A549 (cell line): ENCODE results near the gene YWHAE. TPM values are rescaled to one million over a fixed set of nuclear protein-coding genes. Genes with fewer than 3 reads are reported as not detected.

Source experiments
- ATAC-seq, 2 experiments: fragments of 200-7000 bp in 1 of 2; fragments of >200 bp in 1 of 2; cut with Nextera tagmentation in 1 of 2; cut with Tn5 transposase in 1 of 2; 3 replicates each; pipeline versions ENCODE4 v1.8.0 to v1.9.1; 2018 to 2020; ENCODE audit warnings: mild to moderate bottlenecking in 1 of 2, moderate library complexity in 1 of 2
- CTCF ChIA-PET: fragments of 300-600 bp; sonication (Branson Sonifier 250); formaldehyde crosslinking; extraction: SDS; loops from one replicate; lab custom pipeline; 2021; ENCODE audit warnings: antibody characterized with exemption, inconsistent platforms; lab: Yijun Ruan, JAX
- POLR2A ChIA-PET: fragments of 350-600 bp; formaldehyde crosslinking; extraction: SDS; loops from one replicate; lab custom pipeline; 2021; ENCODE audit warnings: antibody characterized with exemption, inconsistent platforms; lab: Yijun Ruan, JAX
- DNase-seq, 2 experiments: peaks; one replicate each; pipeline versions ENCODE4 v3.0.0 to v3.0.0-alpha.2; 2011 to 2016; ENCODE audit warnings: low read depth in 1 of 2, low spot score in 1 of 2
- FAIRE-seq: peaks from 2 replicates; lab custom pipeline; 2011; peaks lifted over from hg19 to GRCh38; lab: Jason Lieb, UNC
- H3K27ac ChIP-seq, 2 experiments: fragments of >200 bp; sonication (Bioruptor Twin); formaldehyde crosslinking; 3 replicates each; pipeline ENCODE4 v1.5.1; 2016 to 2017
- H3K4me1 ChIP-seq: fragments of >200 bp; sonication (Bioruptor Twin); formaldehyde crosslinking; 3 replicates; pipeline ENCODE4 v1.6.1; 2016
- H3K4me2 ChIP-seq: fragments of >200 bp; sonication (Bioruptor Twin); formaldehyde crosslinking; 3 replicates; pipeline ENCODE4 v1.6.1; 2016
- H3K4me3 ChIP-seq: fragments of >200 bp; sonication (Bioruptor Twin); formaldehyde crosslinking; 3 replicates; pipeline ENCODE4 v1.5.1; 2016
- H3K9me3 ChIP-seq: fragments of >200 bp; sonication (Bioruptor Twin); formaldehyde crosslinking; 3 replicates; pipeline ENCODE4 v1.6.1; 2016
- CBX2 ChIP-seq: fragments of 200-600 bp; sonication (generic); IDR thresholded peaks from 2 replicates; pipeline ENCODE4 v1.6.1; 2016; ENCODE audit warnings: low read depth, mild to moderate bottlenecking, borderline replicate concordance
- CBX8 ChIP-seq: fragments of 200-600 bp; sonication (generic); IDR thresholded peaks from 2 replicates; pipeline ENCODE4 v1.6.1; 2016
- CHD4 ChIP-seq: fragments of 200-600 bp; sonication (generic); IDR thresholded peaks from 2 replicates; pipeline ENCODE4 v1.6.1; 2016; ENCODE audit warnings: antibody characterized with exemption, mild to moderate bottlenecking, borderline replicate concordance
- EHF ChIP-seq: fragments of 250-450 bp; sonication (Bioruptor Pico); IDR thresholded peaks from 2 replicates; pipeline ENCODE4 v1.5.0; 2020; ENCODE audit warnings: mild to moderate bottlenecking
- FOSB ChIP-seq: fragments of 250-450 bp; sonication (Bioruptor Pico); IDR thresholded peaks from 2 replicates; pipeline ENCODE4 v1.5.0; 2020; ENCODE audit warnings: mild to moderate bottlenecking, moderate library complexity
- HOXA7 ChIP-seq: fragments of 250-450 bp; sonication (Bioruptor Pico); IDR thresholded peaks from 2 replicates; pipeline ENCODE4 v1.5.0; 2020; ENCODE audit warnings: mild to moderate bottlenecking, moderate library complexity
- JUN ChIP-seq, 2 experiments: fragments of >200 bp; sonication (Bioruptor Twin); formaldehyde crosslinking; IDR thresholded peaks; 2 replicates in 1 of 2; 3 replicates in 1 of 2; pipeline ENCODE4 v1.6.1; 2016 to 2017
- KDM5A ChIP-seq: fragments of 200-600 bp; sonication (generic); IDR thresholded peaks from 2 replicates; pipeline ENCODE4 v1.6.1; 2016; ENCODE audit warnings: antibody characterized with exemption, mild to moderate bottlenecking
- MAFK ChIP-seq: fragments of 450-650 bp; IDR thresholded peaks from 2 replicates; pipeline ENCODE4 v1.6.1; 2014; ENCODE audit not compliant: partially characterized antibody
- MYC ChIP-seq: IDR thresholded peaks from 2 replicates; pipeline ENCODE4 v1.6.1; 2012; ENCODE audit warnings: mild to moderate bottlenecking, inconsistent platforms, low read length, improper control_type of control experiment, borderline replicate concordance
- NFE2L2 ChIP-seq: fragments of 150-350 bp; conservative IDR thresholded peaks from 2 replicates; pipeline ENCODE4 v1.6.1; 2014; ENCODE audit warnings: low read length
- PHF8 ChIP-seq: fragments of 200-600 bp; sonication (generic); IDR thresholded peaks from 2 replicates; pipeline ENCODE4 v1.6.1; 2016; ENCODE audit warnings: low read depth, mild to moderate bottlenecking, antibody characterized with exemption, moderate library complexity, borderline replicate concordance
- POLR2AphosphoS2 ChIP-seq: conservative IDR thresholded peaks from 2 replicates; pipeline ENCODE4 v1.6.1; 2012; ENCODE audit warnings: low read length, improper control_type of control experiment, inconsistent platforms
- RARB ChIP-seq: fragments of 250-450 bp; sonication (Bioruptor Pico); IDR thresholded peaks from 2 replicates; pipeline ENCODE4 v1.8.0; 2021; ENCODE audit warnings: mild to moderate bottlenecking, moderate library complexity
- RFX5 ChIP-seq: fragments of 450-650 bp; IDR thresholded peaks from 2 replicates; pipeline ENCODE4 v1.7.1; 2014; ENCODE audit warnings: antibody characterized with exemption, mild to moderate bottlenecking, moderate library complexity
- ZC3H11A ChIP-seq: fragments of 450-650 bp; IDR thresholded peaks from 2 replicates; pipeline ENCODE4 v1.6.1; 2014; ENCODE audit warnings: antibody characterized with exemption, mild to moderate bottlenecking
- ZNF302 ChIP-seq: fragments of 250-450 bp; sonication (Bioruptor Pico); IDR thresholded peaks from 2 replicates; pipeline ENCODE4 v1.9.0; 2021; ENCODE audit warnings: inconsistent platforms, mild to moderate bottlenecking, moderate library complexity
- ZSCAN20 ChIP-seq: fragments of 250-450 bp; sonication (Bioruptor Pico); IDR thresholded peaks from 2 replicates; pipeline ENCODE4 v1.8.0; 2022; ENCODE audit warnings: mild to moderate bottlenecking, moderate library complexity
- WGBS: methylation state at CpG from one replicate; pipeline ENCODE4 v1.1.6; 2017; ENCODE audit errors: missing lambda C conversion rate; 5-methylcytosine and 5-hydroxymethylcytosine counted together
- polyA plus RNA-seq, 4 experiments: library from polyadenylated mRNA; depleted of rRNA in 3 of 4; stranded (reverse); fragments of >200 nt; fragmentation: RNase III in 1 of 4; extraction: RNeasy Plus Mini Kit Qiagen cat#74134 plus additional on column Dnase treatment in 1 of 4; gene quantifications; 2 replicates in 3 of 4; 3 replicates in 1 of 4; pipeline ENCODE4 v1.2.3, GENCODE V29; 2011 to 2017
- TF ChIP-seq, protein P1 (sequence below): IDR thresholded peaks from 2 replicates; pipeline ENCODE4 v1.6.1; 2012
- TF ChIP-seq, protein P2 (sequence below): fragments of >200 bp; sonication (Bioruptor Twin); formaldehyde crosslinking; IDR thresholded peaks from 2 replicates; pipeline ENCODE4 v1.6.1; 2016
- TF ChIP-seq, protein P3 (sequence below): fragments of 200-600 bp; sonication (generic); IDR thresholded peaks from 2 replicates; pipeline ENCODE4 v1.6.1; 2016; ENCODE audit warnings: antibody characterized with exemption, mild to moderate bottlenecking, moderate library complexity
- TF ChIP-seq, protein P4 (sequence below): fragments of 250-450 bp; sonication (Bioruptor Pico); IDR thresholded peaks from 2 replicates; pipeline ENCODE4 v1.5.0; 2021; ENCODE audit warnings: mild to moderate bottlenecking, moderate library complexity, borderline replicate concordance
- TF ChIP-seq, protein P5 (sequence below): fragments of 250-450 bp; sonication (Bioruptor Pico); IDR thresholded peaks from 2 replicates; pipeline ENCODE4 v1.5.0; 2020; ENCODE audit warnings: low read depth, mild to moderate bottlenecking, moderate library complexity

The YWHAE gene
- polyA plus RNA-seq, 2 of the 4 experiments (the other 2 are of a cell fraction), result 1,284 to 1,548 TPM

DNA sequence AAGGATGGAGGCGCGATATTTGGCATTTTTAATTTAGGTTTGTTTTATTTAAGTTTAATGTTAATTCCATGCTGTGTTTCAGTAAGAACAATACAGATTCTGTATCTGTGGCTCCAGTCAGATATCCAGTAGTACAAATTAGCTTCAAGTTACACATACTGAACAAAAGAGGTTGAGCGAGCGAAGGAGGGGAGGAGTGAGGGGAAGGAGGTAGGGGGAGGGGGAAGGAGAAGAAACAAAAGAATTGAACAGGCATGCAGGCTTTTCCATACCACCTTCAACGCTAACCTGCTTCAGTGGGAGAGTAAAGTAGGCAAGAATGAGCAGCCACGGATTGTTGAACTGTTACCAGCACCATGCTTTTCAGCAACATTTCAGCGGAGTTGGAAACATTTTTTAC lies 55.5 kb downstream of the YWHAE start:
- ChIA-PET CTCF (interaction anchor here (0.6 to 1.2 kb wide), 3 partner anchors 17 to 166 kb away, joined by 3 read pairs; no protein-coding TSS in a partner anchor), POLR2A (no interaction called here)
- 93% methylated on average over 7 of the region's 7 CpGs for WGBS
- no peak for DNase-seq
- Histone ChIP-seq H3K4me2 (no peak overlapping the region), H3K27ac (no peak overlapping the region), H3K9me3 (no peaks in the 10 kb centered on the region), H3K4me3 (no peak overlapping the region), H3K4me1 (peaks cover 18% of the 10 kb centered on the region)
- no peak for TF ChIP-seq ZNF302 (CRISPR knock-in tag)
- no peak for TF ChIP-seq KDM5A
- TF ChIP-seq RFX5, result no peak
- TF ChIP-seq, protein P1, sequence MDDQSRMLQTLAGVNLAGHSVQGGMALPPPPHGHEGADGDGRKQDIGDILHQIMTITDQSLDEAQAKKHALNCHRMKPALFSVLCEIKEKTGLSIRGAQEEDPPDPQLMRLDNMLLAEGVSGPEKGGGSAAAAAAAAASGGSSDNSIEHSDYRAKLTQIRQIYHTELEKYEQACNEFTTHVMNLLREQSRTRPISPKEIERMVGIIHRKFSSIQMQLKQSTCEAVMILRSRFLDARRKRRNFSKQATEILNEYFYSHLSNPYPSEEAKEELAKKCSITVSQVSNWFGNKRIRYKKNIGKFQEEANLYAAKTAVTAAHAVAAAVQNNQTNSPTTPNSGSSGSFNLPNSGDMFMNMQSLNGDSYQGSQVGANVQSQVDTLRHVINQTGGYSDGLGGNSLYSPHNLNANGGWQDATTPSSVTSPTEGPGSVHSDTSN, result no peak
- no peak for TF ChIP-seq PHF8
- no peak for TF ChIP-seq JUN (IDR thresholded peaks at IDR 0.05)
- no peak for TF ChIP-seq CBX8
- TF ChIP-seq CBX2, result no peak
- TF ChIP-seq EHF (CRISPR knock-in tag), result no peak
- TF ChIP-seq, protein P2, sequence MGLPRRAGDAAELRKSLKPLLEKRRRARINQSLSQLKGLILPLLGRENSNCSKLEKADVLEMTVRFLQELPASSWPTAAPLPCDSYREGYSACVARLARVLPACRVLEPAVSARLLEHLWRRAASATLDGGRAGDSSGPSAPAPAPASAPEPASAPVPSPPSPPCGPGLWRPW, result no peak
- no peak for TF ChIP-seq FOSB (CRISPR knock-in tag)
- TF ChIP-seq CHD4, result no peak
- TF ChIP-seq, protein P3, sequence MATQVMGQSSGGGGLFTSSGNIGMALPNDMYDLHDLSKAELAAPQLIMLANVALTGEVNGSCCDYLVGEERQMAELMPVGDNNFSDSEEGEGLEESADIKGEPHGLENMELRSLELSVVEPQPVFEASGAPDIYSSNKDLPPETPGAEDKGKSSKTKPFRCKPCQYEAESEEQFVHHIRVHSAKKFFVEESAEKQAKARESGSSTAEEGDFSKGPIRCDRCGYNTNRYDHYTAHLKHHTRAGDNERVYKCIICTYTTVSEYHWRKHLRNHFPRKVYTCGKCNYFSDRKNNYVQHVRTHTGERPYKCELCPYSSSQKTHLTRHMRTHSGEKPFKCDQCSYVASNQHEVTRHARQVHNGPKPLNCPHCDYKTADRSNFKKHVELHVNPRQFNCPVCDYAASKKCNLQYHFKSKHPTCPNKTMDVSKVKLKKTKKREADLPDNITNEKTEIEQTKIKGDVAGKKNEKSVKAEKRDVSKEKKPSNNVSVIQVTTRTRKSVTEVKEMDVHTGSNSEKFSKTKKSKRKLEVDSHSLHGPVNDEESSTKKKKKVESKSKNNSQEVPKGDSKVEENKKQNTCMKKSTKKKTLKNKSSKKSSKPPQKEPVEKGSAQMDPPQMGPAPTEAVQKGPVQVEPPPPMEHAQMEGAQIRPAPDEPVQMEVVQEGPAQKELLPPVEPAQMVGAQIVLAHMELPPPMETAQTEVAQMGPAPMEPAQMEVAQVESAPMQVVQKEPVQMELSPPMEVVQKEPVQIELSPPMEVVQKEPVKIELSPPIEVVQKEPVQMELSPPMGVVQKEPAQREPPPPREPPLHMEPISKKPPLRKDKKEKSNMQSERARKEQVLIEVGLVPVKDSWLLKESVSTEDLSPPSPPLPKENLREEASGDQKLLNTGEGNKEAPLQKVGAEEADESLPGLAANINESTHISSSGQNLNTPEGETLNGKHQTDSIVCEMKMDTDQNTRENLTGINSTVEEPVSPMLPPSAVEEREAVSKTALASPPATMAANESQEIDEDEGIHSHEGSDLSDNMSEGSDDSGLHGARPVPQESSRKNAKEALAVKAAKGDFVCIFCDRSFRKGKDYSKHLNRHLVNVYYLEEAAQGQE, result no peak
- no peak for TF ChIP-seq ZSCAN20
- TF ChIP-seq NFE2L2, result no peak
- TF ChIP-seq RARB (CRISPR knock-in tag), result no peak
- TF ChIP-seq, protein P4, sequence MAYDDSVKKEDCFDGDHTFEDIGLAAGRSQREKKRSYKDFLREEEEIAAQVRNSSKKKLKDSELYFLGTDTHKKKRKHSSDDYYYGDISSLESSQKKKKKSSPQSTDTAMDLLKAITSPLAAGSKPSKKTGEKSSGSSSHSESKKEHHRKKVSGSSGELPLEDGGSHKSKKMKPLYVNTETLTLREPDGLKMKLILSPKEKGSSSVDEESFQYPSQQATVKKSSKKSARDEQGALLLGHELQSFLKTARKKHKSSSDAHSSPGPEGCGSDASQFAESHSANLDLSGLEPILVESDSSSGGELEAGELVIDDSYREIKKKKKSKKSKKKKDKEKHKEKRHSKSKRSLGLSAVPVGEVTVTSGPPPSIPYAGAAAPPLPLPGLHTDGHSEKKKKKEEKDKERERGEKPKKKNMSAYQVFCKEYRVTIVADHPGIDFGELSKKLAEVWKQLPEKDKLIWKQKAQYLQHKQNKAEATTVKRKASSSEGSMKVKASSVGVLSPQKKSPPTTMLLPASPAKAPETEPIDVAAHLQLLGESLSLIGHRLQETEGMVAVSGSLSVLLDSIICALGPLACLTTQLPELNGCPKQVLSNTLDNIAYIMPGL (CRISPR knock-in tag), result no peak
- no peak for TF ChIP-seq MYC
- TF ChIP-seq, protein P5, sequence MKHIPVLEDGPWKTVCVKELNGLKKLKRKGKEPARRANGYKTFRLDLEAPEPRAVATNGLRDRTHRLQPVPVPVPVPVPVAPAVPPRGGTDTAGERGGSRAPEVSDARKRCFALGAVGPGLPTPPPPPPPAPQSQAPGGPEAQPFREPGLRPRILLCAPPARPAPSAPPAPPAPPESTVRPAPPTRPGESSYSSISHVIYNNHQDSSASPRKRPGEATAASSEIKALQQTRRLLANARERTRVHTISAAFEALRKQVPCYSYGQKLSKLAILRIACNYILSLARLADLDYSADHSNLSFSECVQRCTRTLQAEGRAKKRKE (CRISPR knock-in tag), result no peak
- no peak for ATAC-seq
- FAIRE-seq, result no peak

DNA sequence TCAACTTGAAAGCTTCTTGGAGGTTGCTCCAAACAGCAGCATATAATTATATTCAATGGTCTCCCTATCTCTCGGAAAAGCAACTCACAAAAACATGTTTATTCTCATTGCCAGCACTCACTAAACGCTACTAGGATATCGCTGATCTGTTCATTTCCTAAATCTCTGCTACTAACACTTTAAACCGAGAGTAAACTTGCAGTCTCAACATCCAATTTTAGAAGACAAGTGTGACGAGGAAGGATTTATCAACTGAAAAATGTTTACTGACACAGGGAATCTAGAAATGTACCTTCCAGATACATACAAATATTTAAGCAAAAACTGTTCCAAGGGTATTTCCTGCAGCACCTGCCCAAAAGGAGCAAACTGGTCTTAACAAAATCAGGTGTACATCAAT lies 56.5 kb downstream of the YWHAE start:
- H3K27ac ChIP-seq, result no peak overlapping the region
- no peak for DNase-seq
- WGBS, result 94% methylated on average over 5 of the region's 5 CpGs
- no peak overlapping the region for H3K4me3 ChIP-seq
- CTCF ChIA-PET, result interaction anchor here (0.6 to 5.1 kb wide), 4 partner anchors 11 to 89 kb away, joined by 3 to 44 read pairs (median 11); no protein-coding TSS in a partner anchor
- POLR2A ChIA-PET, result no interaction called here
- ATAC-seq, result no peak
- FAIRE-seq, result no peak
- TF ChIP-seq ZC3H11A (no peak), JUN (IDR thresholded peaks at IDR 0.05) (no peak), POLR2AphosphoS2 (peak; percentile 91; the same call in 1 of the 2 replicates), HOXA7 (CRISPR knock-in tag) (peak; percentile 51; the same call in 1 of the 2 replicates), MAFK (peak; percentile 14)
- no peak overlapping the region for H3K4me2 ChIP-seq
- H3K4me1 ChIP-seq, result peaks cover 11% of the 10 kb centered on the region
- H3K9me3 ChIP-seq, result no peaks in the 10 kb centered on the region
